ENCODE results near the gene GRB10. TPM values are rescaled to one million over a fixed set of nuclear protein-coding genes. Genes with fewer than 3 reads are reported as not detected.

GRB10 gene
- total RNA-seq, 4 donors from 2014 or later, result 54.0 to 69.1 (median 61.6) TPM

DNA sequence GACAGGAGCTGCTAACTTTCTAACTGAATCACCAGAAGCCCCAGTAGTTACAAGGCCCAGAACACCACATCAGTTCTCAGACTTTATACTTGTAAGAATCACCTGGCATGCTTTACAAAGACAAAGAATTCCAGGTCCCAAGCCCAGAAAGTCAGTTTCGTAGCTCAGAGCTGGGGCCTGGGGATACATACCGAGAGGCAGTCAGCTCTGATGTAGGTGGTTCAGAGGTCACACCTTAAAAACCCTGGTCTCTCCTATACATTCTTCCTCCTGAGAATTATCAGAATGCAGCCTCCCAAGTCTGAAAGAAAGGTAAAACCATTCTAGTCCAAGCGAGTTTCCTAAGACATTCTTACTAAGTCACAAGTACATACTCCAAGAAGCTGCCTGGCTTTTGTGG lies 2.3 kb downstream of the GRB10 start:
- H3K27me3 ChIP-seq, result no peaks in the 10 kb centered on the region
- H3K36me3 ChIP-seq, result peaks cover 0 to 5% (median 0%) of the 10 kb centered on the region in 4 donors
- no peak overlapping the region for H3K27ac ChIP-seq (replicated peaks in 1 of 4)
- H3K4me3 ChIP-seq, result no peak overlapping the region
- 97% methylated on average over 3 of the region's 3 CpGs for WGBS
- H3K4me1 ChIP-seq, result peaks cover 30 to 72% (median 62%) of the 10 kb centered on the region in 4 donors
- TF ChIP-seq, protein P1, sequence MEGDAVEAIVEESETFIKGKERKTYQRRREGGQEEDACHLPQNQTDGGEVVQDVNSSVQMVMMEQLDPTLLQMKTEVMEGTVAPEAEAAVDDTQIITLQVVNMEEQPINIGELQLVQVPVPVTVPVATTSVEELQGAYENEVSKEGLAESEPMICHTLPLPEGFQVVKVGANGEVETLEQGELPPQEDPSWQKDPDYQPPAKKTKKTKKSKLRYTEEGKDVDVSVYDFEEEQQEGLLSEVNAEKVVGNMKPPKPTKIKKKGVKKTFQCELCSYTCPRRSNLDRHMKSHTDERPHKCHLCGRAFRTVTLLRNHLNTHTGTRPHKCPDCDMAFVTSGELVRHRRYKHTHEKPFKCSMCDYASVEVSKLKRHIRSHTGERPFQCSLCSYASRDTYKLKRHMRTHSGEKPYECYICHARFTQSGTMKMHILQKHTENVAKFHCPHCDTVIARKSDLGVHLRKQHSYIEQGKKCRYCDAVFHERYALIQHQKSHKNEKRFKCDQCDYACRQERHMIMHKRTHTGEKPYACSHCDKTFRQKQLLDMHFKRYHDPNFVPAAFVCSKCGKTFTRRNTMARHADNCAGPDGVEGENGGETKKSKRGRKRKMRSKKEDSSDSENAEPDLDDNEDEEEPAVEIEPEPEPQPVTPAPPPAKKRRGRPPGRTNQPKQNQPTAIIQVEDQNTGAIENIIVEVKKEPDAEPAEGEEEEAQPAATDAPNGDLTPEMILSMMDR (IDR thresholded peaks at IDR 0.05), result no peak
- TF ChIP-seq POLR2A (IDR thresholded peaks at IDR 0.05; ENCODE audit: low read depth) (no peak), POLR2AphosphoS5 (IDR thresholded peaks at IDR 0.05) (no peak), EP300 (IDR thresholded peaks at IDR 0.05) (no peak)
- intact Hi-C loops (cut with DNase I), result loop anchor here (10.0 kb wide), 1 partner anchor 364 kb away; no protein-coding TSS in a partner anchor
- H3K9me3 ChIP-seq, result no peaks in the 10 kb centered on the region
- no peak for DNase-seq (ENCODE audit: extremely low spot score)

DNA sequence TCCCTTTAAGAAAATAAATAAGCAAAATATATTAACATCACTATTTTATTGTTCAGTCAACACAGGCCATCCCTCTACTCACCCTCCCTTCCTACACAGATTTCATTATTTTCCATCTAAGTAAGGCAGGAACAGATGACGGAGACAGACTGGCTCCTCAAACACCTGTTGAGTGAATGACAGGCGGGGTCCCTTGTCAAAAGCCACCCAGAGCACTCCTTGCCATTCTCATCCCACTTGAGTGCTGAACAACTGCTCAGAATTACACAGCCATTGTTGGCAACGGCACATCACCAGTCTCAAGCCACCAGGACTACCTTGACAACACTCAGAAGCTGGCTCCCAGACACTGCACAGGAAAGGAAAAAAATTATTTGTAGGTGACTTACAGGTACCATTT lies 3.3 kb downstream of the GRB10 start:
- H3K9me3 ChIP-seq, result no peaks in the 10 kb centered on the region
- no peaks in the 10 kb centered on the region for H3K27me3 ChIP-seq
- H3K4me1 ChIP-seq, result peaks cover 23 to 67% (median 56%) of the 10 kb centered on the region in 4 donors
- intact Hi-C loops (cut with DNase I), result no loop called here
- DNase-seq (ENCODE audit: extremely low spot score), result no peak
- no peak overlapping the region for H3K4me3 ChIP-seq
- peaks cover 0 to 5% (median 0%) of the 10 kb centered on the region in 4 donors for H3K36me3 ChIP-seq
- WGBS, result 100% methylated on average over 3 of the region's 3 CpGs
- no peak overlapping the region for H3K27ac ChIP-seq (replicated peaks in 1 of 4)
- TF ChIP-seq, protein P1 (IDR thresholded peaks at IDR 0.05), result no peak
- TF ChIP-seq POLR2AphosphoS5 (IDR thresholded peaks at IDR 0.05) (no peak), POLR2A (IDR thresholded peaks at IDR 0.05; ENCODE audit: low read depth) (no peak), EP300 (IDR thresholded peaks at IDR 0.05) (no peak)

DNA sequence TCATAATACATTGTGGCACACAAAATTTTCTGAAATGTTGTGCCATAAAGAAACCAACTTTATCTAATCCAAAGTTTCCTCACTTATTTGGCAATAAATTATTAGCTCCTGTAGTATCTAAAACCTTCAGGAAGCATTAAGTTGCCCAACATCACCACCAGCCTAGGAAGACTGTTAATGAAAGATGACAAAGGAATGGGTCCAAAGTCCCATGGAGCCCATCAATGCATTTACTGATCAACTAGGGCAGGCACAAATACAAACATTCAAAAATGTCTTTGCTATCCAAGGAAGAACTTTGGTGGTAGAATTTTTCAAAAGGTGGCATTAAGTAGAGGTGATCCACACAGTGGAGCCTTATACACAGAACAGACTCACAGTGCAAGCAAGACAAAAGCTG lies 4.5 kb downstream of the GRB10 start:
- intact Hi-C loops (cut with DNase I), result no loop called here
- Histone ChIP-seq H3K4me3 (no peak overlapping the region), H3K27me3 (no peaks in the 10 kb centered on the region), H3K4me1 (peaks cover 13 to 55% (median 44%) of the 10 kb centered on the region in 4 donors), H3K36me3 (peaks cover 0 to 5% (median 0%) of the 10 kb centered on the region in 4 donors), H3K9me3 (no peaks in the 10 kb centered on the region), H3K27ac (replicated peaks in 1 of 4) (no peak overlapping the region)
- TF ChIP-seq EP300 (IDR thresholded peaks at IDR 0.05) (no peak), POLR2A (IDR thresholded peaks at IDR 0.05; ENCODE audit: low read depth) (no peak), POLR2AphosphoS5 (IDR thresholded peaks at IDR 0.05) (no peak)
- TF ChIP-seq, protein P1 (IDR thresholded peaks at IDR 0.05), result no peak
- DNase-seq (ENCODE audit: extremely low spot score), result no peak

DNA sequence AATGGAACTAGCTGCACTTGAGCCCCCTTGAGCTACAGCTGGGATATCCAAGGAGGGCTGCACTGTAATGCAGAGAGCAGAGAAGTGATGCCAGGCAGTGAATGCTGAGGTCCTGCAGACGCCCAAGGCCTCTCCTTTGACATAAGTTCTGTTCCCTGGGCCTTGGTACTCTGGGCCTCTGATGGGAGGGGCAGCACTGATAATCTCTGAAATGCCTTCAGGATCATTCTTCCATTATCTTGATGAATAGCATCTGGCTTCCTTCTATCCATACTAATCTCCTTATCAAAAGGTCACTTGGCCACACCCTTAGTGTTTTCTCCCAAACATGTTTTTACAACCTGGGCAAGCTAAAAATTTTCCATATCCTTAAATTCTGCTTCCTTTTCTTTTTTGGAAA lies 6.9 kb downstream of the GRB10 start:
- TF ChIP-seq POLR2AphosphoS5 (IDR thresholded peaks at IDR 0.05) (no peak), EP300 (IDR thresholded peaks at IDR 0.05) (no peak), POLR2A (IDR thresholded peaks at IDR 0.05; ENCODE audit: low read depth) (no peak)
- TF ChIP-seq, protein P1 (IDR thresholded peaks at IDR 0.05), result no peak
- Histone ChIP-seq H3K4me3 (no peak overlapping the region), H3K27me3 (no peaks in the 10 kb centered on the region), H3K36me3 (peaks cover 0 to 5% (median 0%) of the 10 kb centered on the region in 4 donors), H3K9me3 (no peaks in the 10 kb centered on the region), H3K27ac (replicated peaks in 1 of 4) (no peak overlapping the region), H3K4me1 (peaks cover 9 to 34% (median 32%) of the 10 kb centered on the region in 4 donors)
- intact Hi-C loops (cut with DNase I), result no loop called here
- 78% methylated on average over 1 of the region's 1 CpG for WGBS
- DNase-seq (ENCODE audit: extremely low spot score), result no peak

DNA sequence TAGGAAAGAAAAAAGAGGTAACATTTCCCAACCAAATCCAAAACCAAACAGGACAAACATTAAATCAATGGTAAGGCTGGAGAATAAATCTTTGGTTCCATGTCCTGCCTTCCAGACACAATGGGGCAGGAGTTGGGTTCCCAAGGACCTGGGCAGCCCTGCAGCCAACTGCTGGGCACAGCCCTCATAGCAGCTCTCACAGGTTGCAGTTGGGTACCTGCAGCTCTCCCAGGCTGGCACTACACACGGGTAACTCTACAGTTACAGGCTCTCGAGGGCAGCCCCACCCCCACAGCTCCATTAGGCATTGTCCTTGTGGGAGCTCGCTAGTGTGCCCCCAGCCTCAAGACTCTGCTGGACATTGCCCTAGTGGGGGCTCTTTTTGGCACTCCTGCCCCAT lies 7.5 kb downstream of the GRB10 start:
- peaks cover 0 to 5% (median 0%) of the 10 kb centered on the region in 4 donors for H3K36me3 ChIP-seq
- whole genome bisulfite sequencing, result 88% methylated on average over 2 of the region's 3 CpGs
- no peaks in the 10 kb centered on the region for H3K27me3 ChIP-seq
- peaks cover 9 to 28% (median 28%) of the 10 kb centered on the region in 4 donors for H3K4me1 ChIP-seq
- intact Hi-C loops (cut with DNase I), result no loop called here
- H3K9me3 ChIP-seq, result no peaks in the 10 kb centered on the region
- no peak overlapping the region for H3K27ac ChIP-seq (replicated peaks in 1 of 4)
- DNase-seq (ENCODE audit: extremely low spot score), result no peak
- TF ChIP-seq, protein P1 (IDR thresholded peaks at IDR 0.05), result no peak
- TF ChIP-seq POLR2A (IDR thresholded peaks at IDR 0.05; ENCODE audit: low read depth), result no peak
- no peak for TF ChIP-seq EP300 (IDR thresholded peaks at IDR 0.05)
- TF ChIP-seq POLR2AphosphoS5 (IDR thresholded peaks at IDR 0.05), result no peak
- H3K4me3 ChIP-seq, result no peak overlapping the region
